Peyer's patch (tissue), 4 donors: ENCODE measurements around the gene CDC34. TPM values are rescaled to one million over a fixed set of nuclear protein-coding genes. Genes with fewer than 3 reads are reported as not detected.

ENCODE experiments used
- DNase-seq, 3 donors: peaks; one replicate each; pipeline ENCODE4 v3.0.0-alpha.2; 2017 to 2019
- H3K27ac ChIP-seq, 4 donors: fragments of 200-600 bp; sonication (generic); one replicate each; pipeline ENCODE4 v1.5.1; 2016 to 2019
- H3K27me3 ChIP-seq, 2 donors: fragments of 200-600 bp; sonication (generic); one replicate each; pipeline ENCODE4 v1.5.1; 2019
- H3K36me3 ChIP-seq, 3 donors: fragments of 200-600 bp; sonication (generic); one replicate each; pipeline ENCODE4 v1.5.1; 2016 to 2019
- H3K4me1 ChIP-seq, 4 donors: fragments of 200-600 bp; sonication (generic); one replicate each; pipeline ENCODE4 v1.5.1; 2016 to 2019
- H3K4me3 ChIP-seq, 4 donors: fragments of 200-600 bp; sonication (generic); 1 replicate in 3 of 4; 2 replicates in 1 of 4; pipeline ENCODE4 v1.5.1; 2016 to 2019; ENCODE audit warnings: mild to moderate bottlenecking in 1 of 4
- H3K9me3 ChIP-seq, 4 donors: fragments of 200-600 bp; sonication (generic); one replicate each; pipeline ENCODE4 v1.5.1; 2016 to 2019; ENCODE audit warnings: mild to moderate bottlenecking in 1 of 4
- POLR2A ChIP-seq, 2 donors: fragments of 450-650 bp; IDR thresholded peaks; one replicate each; pipeline ENCODE4 v1.5.1; 2017; ENCODE audit warnings: antibody characterized with exemption in 2 of 2, mild to moderate bottlenecking in 2 of 2, moderate library complexity in 2 of 2
- total RNA-seq, 4 donors: library from RNA; depleted of rRNA; stranded (reverse); fragments of >200 nt; gene quantifications; one replicate each; pipeline ENCODE4 v1.1.0, GENCODE V29; 2016
- TF ChIP-seq, protein P1 (sequence below), 6 experiments: fragments of 450-650 bp in 4 of 6; fragments of 200-600 bp in 2 of 6; sonication (generic) in 1 of 6; IDR thresholded peaks; one replicate each; pipeline ENCODE4 v1.5.1; 2017 to 2019; ENCODE audit warnings: antibody characterized with exemption in 6 of 6, mild to moderate bottlenecking in 3 of 6, moderate library complexity in 1 of 6

CDC34 gene
- total RNA-seq, 4 donors from 2014 or later = 65.6 to 91.1 (median 75.2) TPM

DNA sequence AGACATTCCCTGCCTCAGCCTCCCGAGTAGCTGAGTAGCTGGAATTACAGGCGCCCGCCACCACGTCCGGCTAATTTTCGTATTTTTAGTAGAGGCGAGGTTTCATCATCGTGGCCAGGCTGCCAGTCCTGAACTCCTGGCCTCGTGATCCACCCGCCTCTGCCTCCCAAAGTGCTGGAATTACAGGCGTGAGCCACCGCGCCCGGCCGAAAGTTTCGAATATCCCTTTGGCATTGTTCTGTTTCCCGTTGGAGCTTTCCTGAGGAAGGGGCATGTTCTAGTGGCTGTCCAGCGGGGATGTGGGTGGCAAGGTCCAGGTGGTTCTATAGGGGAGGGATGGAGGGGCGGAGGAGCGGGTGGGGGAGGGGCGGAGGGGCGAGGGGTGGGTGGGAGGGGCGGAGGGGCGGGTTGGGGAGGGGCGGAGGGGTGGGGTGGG, 38.7 kb downstream of the CDC34 start:
- TF ChIP-seq, protein P1, sequence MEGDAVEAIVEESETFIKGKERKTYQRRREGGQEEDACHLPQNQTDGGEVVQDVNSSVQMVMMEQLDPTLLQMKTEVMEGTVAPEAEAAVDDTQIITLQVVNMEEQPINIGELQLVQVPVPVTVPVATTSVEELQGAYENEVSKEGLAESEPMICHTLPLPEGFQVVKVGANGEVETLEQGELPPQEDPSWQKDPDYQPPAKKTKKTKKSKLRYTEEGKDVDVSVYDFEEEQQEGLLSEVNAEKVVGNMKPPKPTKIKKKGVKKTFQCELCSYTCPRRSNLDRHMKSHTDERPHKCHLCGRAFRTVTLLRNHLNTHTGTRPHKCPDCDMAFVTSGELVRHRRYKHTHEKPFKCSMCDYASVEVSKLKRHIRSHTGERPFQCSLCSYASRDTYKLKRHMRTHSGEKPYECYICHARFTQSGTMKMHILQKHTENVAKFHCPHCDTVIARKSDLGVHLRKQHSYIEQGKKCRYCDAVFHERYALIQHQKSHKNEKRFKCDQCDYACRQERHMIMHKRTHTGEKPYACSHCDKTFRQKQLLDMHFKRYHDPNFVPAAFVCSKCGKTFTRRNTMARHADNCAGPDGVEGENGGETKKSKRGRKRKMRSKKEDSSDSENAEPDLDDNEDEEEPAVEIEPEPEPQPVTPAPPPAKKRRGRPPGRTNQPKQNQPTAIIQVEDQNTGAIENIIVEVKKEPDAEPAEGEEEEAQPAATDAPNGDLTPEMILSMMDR (IDR thresholded peaks at IDR 0.05) = no peak
- TF ChIP-seq POLR2A (IDR thresholded peaks at IDR 0.05) = no peak
- H3K4me3 ChIP-seq = no peak overlapping the region
- H3K9me3 ChIP-seq = no peaks in the 10 kb centered on the region
- H3K27ac ChIP-seq = no peak overlapping the region
- no peaks in the 10 kb centered on the region for H3K27me3 ChIP-seq
- H3K36me3 ChIP-seq = no peaks in the 10 kb centered on the region
- H3K4me1 ChIP-seq = peaks cover 3 to 30% (median 13%) of the 10 kb centered on the region in 4 donors
- DNase-seq = no peak

DNA sequence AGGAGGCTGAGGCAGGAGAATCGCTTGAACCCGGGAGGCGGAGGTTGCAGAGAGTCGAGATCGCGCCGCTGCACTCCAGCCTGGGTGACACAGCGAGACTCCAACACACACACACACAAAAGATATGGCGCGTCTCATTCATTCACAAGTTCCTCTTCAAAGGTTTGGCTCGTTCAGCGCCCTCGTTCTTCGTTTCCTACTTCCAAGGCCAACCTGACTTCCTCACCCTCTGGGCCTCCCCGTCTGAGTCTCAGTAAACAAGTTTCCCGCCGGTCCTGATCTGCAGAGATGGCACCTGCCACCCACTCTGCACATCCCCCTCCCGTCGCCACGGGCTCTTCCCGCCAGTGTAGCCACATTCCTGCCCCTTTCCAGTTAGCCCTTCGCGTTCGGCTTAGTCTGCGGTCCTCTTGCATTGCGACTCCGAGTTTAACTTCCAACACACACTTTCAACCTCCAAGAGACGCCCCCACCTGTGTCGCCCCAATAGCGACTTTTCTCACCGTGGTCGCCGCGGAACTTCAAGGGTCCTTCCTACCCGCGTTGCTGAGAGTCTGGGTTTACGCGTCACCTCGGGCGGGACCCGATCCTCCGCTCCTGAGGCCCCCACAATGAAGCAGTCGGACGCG, 39.5 kb downstream of the CDC34 start:
- DNase-seq = peak; percentile 67 to 72 (median 68)
- H3K4me3 ChIP-seq = peak overlapping the region; percentile 90 to 98 (median 92)
- H3K9me3 ChIP-seq = no peaks in the 10 kb centered on the region
- peaks cover 3 to 38% (median 19%) of the 10 kb centered on the region in 4 donors for H3K4me1 ChIP-seq
- H3K36me3 ChIP-seq = no peaks in the 10 kb centered on the region
- H3K27ac ChIP-seq = peak overlapping the region; percentile 82 to 92 (median 88)
- H3K27me3 ChIP-seq = no peaks in the 10 kb centered on the region
- TF ChIP-seq, protein P1 (IDR thresholded peaks at IDR 0.05) = no peak
- TF ChIP-seq POLR2A (IDR thresholded peaks at IDR 0.05) = no peak

DNA sequence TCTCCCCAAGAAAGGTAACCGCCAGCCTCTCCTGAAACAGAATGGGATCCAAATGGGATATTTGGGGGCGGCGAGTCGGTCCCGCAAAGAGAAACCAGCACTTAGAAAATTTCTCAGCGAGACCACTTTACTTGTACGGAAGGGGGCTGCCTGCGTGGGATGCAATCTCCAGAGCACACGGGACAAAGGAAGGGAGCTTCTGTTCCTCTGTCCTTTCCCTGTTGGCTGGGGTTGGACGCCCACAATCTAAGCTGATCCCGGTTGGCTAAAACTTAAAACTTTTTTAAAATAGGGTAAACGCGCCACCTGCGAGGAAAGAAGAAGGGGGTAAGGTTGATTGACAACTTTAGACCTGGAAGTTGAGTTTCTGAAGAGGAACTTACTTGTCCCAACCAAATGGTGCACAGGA, 40.0 kb downstream of the CDC34 start:
- Histone ChIP-seq H3K4me3 (peak overlapping the region; percentile 90 to 98 (median 92)), H3K36me3 (no peaks in the 10 kb centered on the region), H3K4me1 (peaks cover 3 to 42% (median 19%) of the 10 kb centered on the region in 4 donors), H3K9me3 (no peaks in the 10 kb centered on the region), H3K27me3 (no peaks in the 10 kb centered on the region), H3K27ac (peak overlapping the region; percentile 82 to 92 (median 88))
- no peak for TF ChIP-seq POLR2A (IDR thresholded peaks at IDR 0.05)
- TF ChIP-seq, protein P1 (IDR thresholded peaks at IDR 0.05) = no peak
- peak in 1 of 3 donors; percentile 34 for DNase-seq

DNA sequence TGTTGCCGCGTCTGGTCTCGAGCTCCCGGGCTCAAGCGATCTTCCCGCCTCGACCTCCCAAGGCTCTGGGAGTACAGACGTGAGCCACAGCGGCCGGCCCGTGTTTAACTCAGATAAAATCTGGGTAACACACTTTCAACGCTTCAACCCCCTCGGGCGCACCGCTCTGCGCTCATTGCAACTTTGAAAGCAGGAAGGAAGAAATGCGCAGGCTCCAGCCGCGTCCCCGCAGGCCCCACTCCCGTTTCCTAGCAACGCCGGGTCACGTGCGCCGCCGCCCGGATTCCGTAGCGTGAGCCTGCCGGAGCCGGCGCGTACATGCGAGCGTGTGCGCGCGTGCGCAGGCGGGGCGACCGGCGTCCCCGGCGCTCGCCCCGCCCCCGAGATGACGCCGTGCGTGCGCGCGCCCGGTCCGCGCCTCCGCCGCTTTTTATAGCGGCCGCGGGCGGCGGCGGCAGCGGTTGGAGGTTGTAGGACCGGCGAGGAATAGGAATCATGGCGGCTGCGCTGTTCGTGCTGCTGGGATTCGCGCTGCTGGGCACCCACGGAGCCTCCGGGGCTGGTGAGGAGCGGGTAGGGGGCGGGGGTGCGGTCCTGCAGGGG, 40.7 kb downstream of the CDC34 start, which contains the start of gene BSG:
BSG (plus strand) TSS at position 457 of the 603 bp plus-strand sequence; CDS start at position 496, 39 bp downstream.
- no peaks in the 10 kb centered on the region for H3K9me3 ChIP-seq
- H3K27me3 ChIP-seq = no peaks in the 10 kb centered on the region
- H3K4me1 ChIP-seq = peaks cover 3 to 42% (median 19%) of the 10 kb centered on the region in 4 donors
- TF ChIP-seq, protein P1 (IDR thresholded peaks at IDR 0.05) = no peak
- TF ChIP-seq POLR2A (IDR thresholded peaks at IDR 0.05) = peak; percentile 93 to 96
- H3K4me3 ChIP-seq = peak within 1 kb of the TSS; percentile 90 to 98 (median 92)
- no peaks in the 10 kb centered on the region for H3K36me3 ChIP-seq
- H3K27ac ChIP-seq = peak within 1 kb of the TSS; percentile 82 to 92 (median 88)
- peak; percentile 97 to 99 (median 99) for DNase-seq

DNA sequence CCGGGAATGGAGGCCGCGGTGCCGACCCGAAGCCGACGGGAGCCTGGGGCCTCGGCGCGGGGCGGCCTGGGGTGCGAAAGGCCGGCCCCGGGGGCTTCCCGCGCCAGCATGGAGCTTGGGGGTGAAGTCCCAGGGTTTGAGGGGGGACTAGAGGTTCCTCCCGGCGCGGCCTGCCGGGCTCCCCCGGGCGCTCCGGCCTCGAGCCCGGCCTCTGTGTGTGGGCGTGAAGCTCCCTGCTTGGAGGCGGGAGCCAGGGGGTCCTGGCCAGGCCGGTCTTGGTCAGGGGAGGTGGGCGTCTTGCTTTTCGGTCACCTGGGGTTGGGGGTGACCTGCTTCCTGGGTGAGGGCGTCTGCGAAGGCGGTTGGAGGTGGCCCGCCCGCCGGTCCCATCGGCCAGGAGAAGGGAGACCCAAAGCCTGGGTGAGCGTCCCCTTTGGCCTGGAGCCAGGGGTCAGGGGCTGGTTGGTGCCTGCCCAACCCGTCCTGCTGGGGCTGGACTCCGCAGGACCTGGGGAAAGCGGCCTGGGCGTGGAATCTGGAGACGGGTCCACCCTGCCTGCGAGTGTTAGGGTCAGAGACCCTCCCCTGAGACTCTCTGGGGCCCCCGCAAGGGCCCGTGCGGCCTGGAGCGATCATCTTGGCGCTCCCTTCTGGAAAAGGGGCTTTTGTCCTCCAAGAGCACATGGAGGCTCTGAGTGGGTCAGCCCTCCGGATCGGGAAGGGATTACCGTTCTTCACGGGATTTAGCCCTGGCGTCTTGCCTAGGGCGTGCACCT, 41.4 kb downstream of the CDC34 start:
- peak overlapping the region; percentile 90 to 98 (median 92) for H3K4me3 ChIP-seq
- H3K9me3 ChIP-seq = no peaks in the 10 kb centered on the region
- peak in 2 of 3 donors; percentile 60 to 68 for DNase-seq
- H3K27me3 ChIP-seq = no peaks in the 10 kb centered on the region
- H3K27ac ChIP-seq = peak overlapping the region; percentile 82 to 92 (median 88)
- H3K4me1 ChIP-seq = peaks cover 3 to 42% (median 19%) of the 10 kb centered on the region in 4 donors
- no peaks in the 10 kb centered on the region for H3K36me3 ChIP-seq
- TF ChIP-seq, protein P1 (IDR thresholded peaks at IDR 0.05) = peak in 3 of 6 experiments; percentile 10 to 19 (median 13)
- no peak for TF ChIP-seq POLR2A (IDR thresholded peaks at IDR 0.05)
